Measurements from ENCODE around the gene HMOX1. TPM values are rescaled to one million over a fixed set of nuclear protein-coding genes. Genes with fewer than 3 reads are reported as not detected.

Gene HMOX1
- total RNA-seq, 1 donor from 2014 or later, result 26.8 TPM

GRCh38 chr22:35421121-35421520 is 40.2 kb downstream of the HMOX1 start:
- TF ChIP-seq POLR2AphosphoS5 (IDR thresholded peaks at IDR 0.05; ENCODE audit: insufficient read depth in 1 of 2, low read depth in 1 of 2) (no peak), CTCF (IDR thresholded peaks at IDR 0.05) (no peak), POLR2A (IDR thresholded peaks at IDR 0.05) (no peak)
- H3K36me3 ChIP-seq, result peaks cover 0 to 66% of the 10 kb centered on the region in 2 donors
- H3K4me1 ChIP-seq, result no peaks in the 10 kb centered on the region
- DNase-seq (ENCODE audit: extremely low spot score in 2 of 2), result no peak
- H3K27ac ChIP-seq, result no peak overlapping the region
- H3K27me3 ChIP-seq, result no peaks in the 10 kb centered on the region
- no peak overlapping the region for H3K4me3 ChIP-seq
- intact Hi-C loops (cut with DNase I), result no loop called here
- no peaks in the 10 kb centered on the region for H3K9me3 ChIP-seq

- no peaks in the 10 kb centered on the region for H3K4me1 ChIP-seq
- no peak overlapping the region for H3K27ac ChIP-seq
- H3K27me3 ChIP-seq, result no peaks in the 10 kb centered on the region
- H3K36me3 ChIP-seq, result peaks cover 0 to 58% of the 10 kb centered on the region in 2 donors
- intact Hi-C loops (cut with DNase I), result no loop called here
- no peaks in the 10 kb centered on the region for H3K9me3 ChIP-seq
- no peak for DNase-seq (ENCODE audit: extremely low spot score in 2 of 2)
- no peak overlapping the region for H3K4me3 ChIP-seq
- no peak for TF ChIP-seq POLR2AphosphoS5 (IDR thresholded peaks at IDR 0.05; ENCODE audit: insufficient read depth in 1 of 2, low read depth in 1 of 2)
- TF ChIP-seq POLR2A (IDR thresholded peaks at IDR 0.05), result no peak
- no peak for TF ChIP-seq CTCF (IDR thresholded peaks at IDR 0.05)
Observed at GRCh38 chr22:35422145-35422544, 41.2 kb downstream of the HMOX1 start.

- Histone ChIP-seq H3K9me3 (no peaks in the 10 kb centered on the region), H3K36me3 (peaks cover 0 to 52% of the 10 kb centered on the region in 2 donors), H3K4me3 (no peak overlapping the region), H3K27ac (no peak overlapping the region), H3K27me3 (no peaks in the 10 kb centered on the region), H3K4me1 (no peaks in the 10 kb centered on the region)
- no peak for DNase-seq (ENCODE audit: extremely low spot score in 2 of 2)
- intact Hi-C loops (cut with DNase I), result no loop called here
- TF ChIP-seq CTCF (IDR thresholded peaks at IDR 0.05), result no peak
- TF ChIP-seq POLR2A (IDR thresholded peaks at IDR 0.05), result no peak
- no peak for TF ChIP-seq POLR2AphosphoS5 (IDR thresholded peaks at IDR 0.05; ENCODE audit: insufficient read depth in 1 of 2, low read depth in 1 of 2)
Observed at GRCh38 chr22:35422936-35423335, 42.0 kb downstream of the HMOX1 start.

GRCh38 chr22:35424081-35424480 is 43.2 kb downstream of the HMOX1 start:
- intact Hi-C loops (cut with DNase I), result no loop called here
- peaks cover 0 to 42% of the 10 kb centered on the region in 2 donors for H3K36me3 ChIP-seq

GRCh38 chr22:35424761-35425160 is 43.9 kb downstream of the HMOX1 start:
- TF ChIP-seq POLR2AphosphoS5 (IDR thresholded peaks at IDR 0.05; ENCODE audit: insufficient read depth in 1 of 2, low read depth in 1 of 2) (no peak), POLR2A (IDR thresholded peaks at IDR 0.05) (no peak), CTCF (IDR thresholded peaks at IDR 0.05) (no peak)
- intact Hi-C loops (cut with DNase I), result no loop called here

More at GRCh38 chr22:35424081-35424480, 43.2 kb downstream of the HMOX1 start:
- Histone ChIP-seq H3K27ac (no peak overlapping the region), H3K4me3 (no peak overlapping the region), H3K9me3 (no peaks in the 10 kb centered on the region), H3K27me3 (no peaks in the 10 kb centered on the region), H3K4me1 (no peaks in the 10 kb centered on the region)
- TF ChIP-seq CTCF (IDR thresholded peaks at IDR 0.05), result no peak
- no peak for DNase-seq (ENCODE audit: extremely low spot score in 2 of 2)

More at GRCh38 chr22:35424761-35425160, 43.9 kb downstream of the HMOX1 start:
- Histone ChIP-seq H3K4me3 (no peak overlapping the region), H3K4me1 (no peaks in the 10 kb centered on the region), H3K9me3 (no peaks in the 10 kb centered on the region), H3K27ac (no peak overlapping the region), H3K36me3 (peaks cover 0 to 36% of the 10 kb centered on the region in 2 donors), H3K27me3 (no peaks in the 10 kb centered on the region)
- no peak for DNase-seq (ENCODE audit: extremely low spot score in 2 of 2)

All from vagina (tissue), 2 donors.